WTC11 (cell line): ENCODE measurements around the gene VDR.

Experiments
- CBFB ChIP-seq: sonication (generic); formaldehyde crosslinking; IDR thresholded peaks from 2 replicates; pipeline ENCODE4 v1.8.1; 2022; ENCODE audit warnings: mild to moderate bottlenecking, low read depth, missing genetic modification reagents
- CREB1 ChIP-seq: sonication (generic); formaldehyde crosslinking; IDR thresholded peaks from 2 replicates; pipeline ENCODE4 v1.8.0; 2023; ENCODE audit warnings: mild to moderate bottlenecking, missing genetic modification reagents
- E2F5 ChIP-seq: sonication (generic); formaldehyde crosslinking; IDR thresholded peaks from 2 replicates; pipeline ENCODE4 v1.8.1; 2022; ENCODE audit warnings: mild to moderate bottlenecking, moderate library complexity, missing genetic modification reagents
- ESRRA ChIP-seq: sonication (generic); formaldehyde crosslinking; IDR thresholded peaks from 2 replicates; pipeline ENCODE4 v1.8.1; 2022; ENCODE audit warnings: mild to moderate bottlenecking, missing genetic modification reagents, borderline replicate concordance
- GABPB1 ChIP-seq: sonication (generic); formaldehyde crosslinking; IDR thresholded peaks from 2 replicates; pipeline ENCODE4 v1.8.1; 2023; ENCODE audit warnings: mild to moderate bottlenecking, missing genetic modification reagents
- JUN ChIP-seq: sonication (generic); formaldehyde crosslinking; IDR thresholded peaks from 2 replicates; pipeline ENCODE4 v1.8.0; 2023; ENCODE audit warnings: mild to moderate bottlenecking, missing genetic modification reagents
- MYBL2 ChIP-seq: sonication (generic); formaldehyde crosslinking; IDR thresholded peaks from 2 replicates; pipeline ENCODE4 v1.8.1; 2023; ENCODE audit warnings: mild to moderate bottlenecking, moderate library complexity, missing genetic modification reagents
- NR1H2 ChIP-seq: sonication (generic); formaldehyde crosslinking; IDR thresholded peaks from 2 replicates; pipeline ENCODE4 v1.9.0; 2021; ENCODE audit warnings: mild to moderate bottlenecking, moderate library complexity, missing genetic modification reagents
- TF ChIP-seq, protein P1 (sequence below): fragments of 200-600 bp; IDR thresholded peaks from 2 replicates; pipeline ENCODE4 v1.8.0; 2022; ENCODE audit warnings: antibody characterized with exemption
- TF ChIP-seq, protein P2 (sequence below): sonication (generic); formaldehyde crosslinking; IDR thresholded peaks from 2 replicates; pipeline ENCODE4 v1.8.0; 2022; ENCODE audit warnings: mild to moderate bottlenecking, missing genetic modification reagents
- TF ChIP-seq, protein P3 (sequence below): sonication (generic); formaldehyde crosslinking; IDR thresholded peaks from 2 replicates; pipeline ENCODE4 v1.8.1; 2022; ENCODE audit warnings: missing genetic modification reagents, borderline replicate concordance
- TF ChIP-seq, protein P4 (sequence below): sonication (generic); formaldehyde crosslinking; IDR thresholded peaks from 2 replicates; pipeline ENCODE4 v1.8.1; 2023; ENCODE audit warnings: mild to moderate bottlenecking, moderate library complexity, missing genetic modification reagents
- TF ChIP-seq, protein P5 (sequence below): sonication (generic); formaldehyde crosslinking; conservative IDR thresholded peaks from 2 replicates; pipeline ENCODE4 v1.8.1; 2022; ENCODE audit warnings: mild to moderate bottlenecking, missing genetic modification reagents

DNA sequence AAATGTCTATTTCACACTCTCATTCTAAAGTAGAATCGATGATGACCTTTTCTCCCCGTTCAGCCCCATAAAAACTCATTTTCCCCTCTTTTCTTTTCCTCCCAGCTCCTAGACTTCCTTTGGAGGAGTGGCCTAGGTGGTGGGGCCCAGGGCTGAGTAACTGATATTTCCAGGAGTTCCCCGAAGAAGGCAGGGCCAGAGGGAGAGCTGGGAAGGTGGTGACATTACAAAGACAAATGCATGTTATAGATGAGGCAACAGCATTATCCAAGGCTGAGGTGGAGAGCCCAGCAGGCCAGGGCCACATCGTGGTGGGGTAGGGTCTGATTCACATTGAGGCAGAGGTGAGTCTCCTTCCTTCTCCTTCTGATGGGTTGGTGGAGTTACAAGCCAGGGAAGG lies 62.9 kb downstream of the VDR start:
- TF ChIP-seq, protein P1, sequence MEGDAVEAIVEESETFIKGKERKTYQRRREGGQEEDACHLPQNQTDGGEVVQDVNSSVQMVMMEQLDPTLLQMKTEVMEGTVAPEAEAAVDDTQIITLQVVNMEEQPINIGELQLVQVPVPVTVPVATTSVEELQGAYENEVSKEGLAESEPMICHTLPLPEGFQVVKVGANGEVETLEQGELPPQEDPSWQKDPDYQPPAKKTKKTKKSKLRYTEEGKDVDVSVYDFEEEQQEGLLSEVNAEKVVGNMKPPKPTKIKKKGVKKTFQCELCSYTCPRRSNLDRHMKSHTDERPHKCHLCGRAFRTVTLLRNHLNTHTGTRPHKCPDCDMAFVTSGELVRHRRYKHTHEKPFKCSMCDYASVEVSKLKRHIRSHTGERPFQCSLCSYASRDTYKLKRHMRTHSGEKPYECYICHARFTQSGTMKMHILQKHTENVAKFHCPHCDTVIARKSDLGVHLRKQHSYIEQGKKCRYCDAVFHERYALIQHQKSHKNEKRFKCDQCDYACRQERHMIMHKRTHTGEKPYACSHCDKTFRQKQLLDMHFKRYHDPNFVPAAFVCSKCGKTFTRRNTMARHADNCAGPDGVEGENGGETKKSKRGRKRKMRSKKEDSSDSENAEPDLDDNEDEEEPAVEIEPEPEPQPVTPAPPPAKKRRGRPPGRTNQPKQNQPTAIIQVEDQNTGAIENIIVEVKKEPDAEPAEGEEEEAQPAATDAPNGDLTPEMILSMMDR = no peak
- TF ChIP-seq E2F5 (CRISPR knock-in tag) (no peak), CREB1 (CRISPR knock-in tag) (no peak), NR1H2 (CRISPR knock-in tag) (no peak), CBFB (CRISPR knock-in tag) (no peak), MYBL2 (CRISPR knock-in tag) (no peak), ESRRA (no peak), JUN (CRISPR knock-in tag) (no peak), GABPB1 (CRISPR knock-in tag) (no peak)
- TF ChIP-seq, protein P2, sequence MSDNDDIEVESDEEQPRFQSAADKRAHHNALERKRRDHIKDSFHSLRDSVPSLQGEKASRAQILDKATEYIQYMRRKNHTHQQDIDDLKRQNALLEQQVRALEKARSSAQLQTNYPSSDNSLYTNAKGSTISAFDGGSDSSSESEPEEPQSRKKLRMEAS (CRISPR knock-in tag) = no peak
- TF ChIP-seq, protein P3, sequence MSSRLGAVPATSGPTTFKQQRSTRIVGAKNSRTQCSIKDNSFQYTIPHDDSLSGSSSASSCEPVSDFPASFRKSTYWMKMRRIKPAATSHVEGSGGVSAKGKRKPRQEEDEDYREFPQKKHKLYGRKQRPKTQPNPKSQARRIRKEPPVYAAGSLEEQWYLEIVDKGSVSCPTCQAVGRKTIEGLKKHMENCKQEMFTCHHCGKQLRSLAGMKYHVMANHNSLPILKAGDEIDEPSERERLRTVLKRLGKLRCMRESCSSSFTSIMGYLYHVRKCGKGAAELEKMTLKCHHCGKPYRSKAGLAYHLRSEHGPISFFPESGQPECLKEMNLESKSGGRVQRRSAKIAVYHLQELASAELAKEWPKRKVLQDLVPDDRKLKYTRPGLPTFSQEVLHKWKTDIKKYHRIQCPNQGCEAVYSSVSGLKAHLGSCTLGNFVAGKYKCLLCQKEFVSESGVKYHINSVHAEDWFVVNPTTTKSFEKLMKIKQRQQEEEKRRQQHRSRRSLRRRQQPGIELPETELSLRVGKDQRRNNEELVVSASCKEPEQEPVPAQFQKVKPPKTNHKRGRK = no peak
- TF ChIP-seq, protein P4, sequence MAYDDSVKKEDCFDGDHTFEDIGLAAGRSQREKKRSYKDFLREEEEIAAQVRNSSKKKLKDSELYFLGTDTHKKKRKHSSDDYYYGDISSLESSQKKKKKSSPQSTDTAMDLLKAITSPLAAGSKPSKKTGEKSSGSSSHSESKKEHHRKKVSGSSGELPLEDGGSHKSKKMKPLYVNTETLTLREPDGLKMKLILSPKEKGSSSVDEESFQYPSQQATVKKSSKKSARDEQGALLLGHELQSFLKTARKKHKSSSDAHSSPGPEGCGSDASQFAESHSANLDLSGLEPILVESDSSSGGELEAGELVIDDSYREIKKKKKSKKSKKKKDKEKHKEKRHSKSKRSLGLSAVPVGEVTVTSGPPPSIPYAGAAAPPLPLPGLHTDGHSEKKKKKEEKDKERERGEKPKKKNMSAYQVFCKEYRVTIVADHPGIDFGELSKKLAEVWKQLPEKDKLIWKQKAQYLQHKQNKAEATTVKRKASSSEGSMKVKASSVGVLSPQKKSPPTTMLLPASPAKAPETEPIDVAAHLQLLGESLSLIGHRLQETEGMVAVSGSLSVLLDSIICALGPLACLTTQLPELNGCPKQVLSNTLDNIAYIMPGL = no peak
- TF ChIP-seq, protein P5, sequence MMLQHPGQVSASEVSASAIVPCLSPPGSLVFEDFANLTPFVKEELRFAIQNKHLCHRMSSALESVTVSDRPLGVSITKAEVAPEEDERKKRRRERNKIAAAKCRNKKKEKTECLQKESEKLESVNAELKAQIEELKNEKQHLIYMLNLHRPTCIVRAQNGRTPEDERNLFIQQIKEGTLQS (CRISPR knock-in tag) = no peak
